Ishikawa (cell line): ENCODE results near the gene SEC16A.

ENCODE experiments used
- CEBPB ChIP-seq: IDR thresholded peaks from 2 replicates; pipeline ENCODE4 v1.6.1; 2012
- CREB1 ChIP-seq: IDR thresholded peaks from 2 replicates; pipeline ENCODE4 v1.6.1; 2012; ENCODE audit warnings: low read depth
- EGR1 ChIP-seq: IDR thresholded peaks from 2 replicates; pipeline ENCODE4 v1.6.1; 2012
- EP300 ChIP-seq: IDR thresholded peaks from 2 replicates; pipeline ENCODE4 v1.6.1; 2012; ENCODE audit warnings: borderline replicate concordance
- FOXM1 ChIP-seq: IDR thresholded peaks from 2 replicates; pipeline ENCODE4 v1.6.1; 2012; ENCODE audit warnings: low read depth, borderline replicate concordance
- NFIC ChIP-seq: IDR thresholded peaks from 2 replicates; pipeline ENCODE4 v1.6.1; 2012
- RAD21 ChIP-seq: IDR thresholded peaks from 2 replicates; pipeline ENCODE4 v1.6.1; 2012; ENCODE audit warnings: low read depth
- REST ChIP-seq: IDR thresholded peaks from 2 replicates; pipeline ENCODE4 v1.6.1; 2012; ENCODE audit warnings: low read depth, mild to moderate bottlenecking
- TAF1 ChIP-seq: IDR thresholded peaks from 2 replicates; pipeline ENCODE4 v1.6.1; 2012; ENCODE audit warnings: low read depth, mild to moderate bottlenecking
- TCF12 ChIP-seq: IDR thresholded peaks from 2 replicates; pipeline ENCODE4 v1.6.1; 2012; ENCODE audit warnings: low read depth
- TEAD4 ChIP-seq: IDR thresholded peaks from 2 replicates; pipeline ENCODE4 v1.6.1; 2012
- YY1 ChIP-seq: IDR thresholded peaks from 2 replicates; pipeline ENCODE4 v1.6.1; 2012; ENCODE audit warnings: low read depth
- ZBTB7A ChIP-seq: IDR thresholded peaks from 2 replicates; pipeline ENCODE4 v1.6.1; 2012; ENCODE audit warnings: low read depth
- TF ChIP-seq, protein P1 (sequence below): IDR thresholded peaks from 2 replicates; pipeline ENCODE4 v1.6.1; 2012
- TF ChIP-seq, protein P2 (sequence below): IDR thresholded peaks from 2 replicates; pipeline ENCODE4 v1.6.1; 2012

SEC16A gene

GRCh38 chr9:136495238-136495800, 12.5 kb upstream of the SEC16A start:
- TF ChIP-seq, protein P1, sequence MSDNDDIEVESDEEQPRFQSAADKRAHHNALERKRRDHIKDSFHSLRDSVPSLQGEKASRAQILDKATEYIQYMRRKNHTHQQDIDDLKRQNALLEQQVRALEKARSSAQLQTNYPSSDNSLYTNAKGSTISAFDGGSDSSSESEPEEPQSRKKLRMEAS = no peak
- TF ChIP-seq EGR1 (no peak), REST (no peak), TCF12 (no peak), RAD21 (no peak), TAF1 (no peak), EP300 (no peak), TEAD4 (no peak), CEBPB (no peak), ZBTB7A (no peak), YY1 (no peak), FOXM1 (no peak), NFIC (no peak), CREB1 (no peak)
- TF ChIP-seq, protein P2, sequence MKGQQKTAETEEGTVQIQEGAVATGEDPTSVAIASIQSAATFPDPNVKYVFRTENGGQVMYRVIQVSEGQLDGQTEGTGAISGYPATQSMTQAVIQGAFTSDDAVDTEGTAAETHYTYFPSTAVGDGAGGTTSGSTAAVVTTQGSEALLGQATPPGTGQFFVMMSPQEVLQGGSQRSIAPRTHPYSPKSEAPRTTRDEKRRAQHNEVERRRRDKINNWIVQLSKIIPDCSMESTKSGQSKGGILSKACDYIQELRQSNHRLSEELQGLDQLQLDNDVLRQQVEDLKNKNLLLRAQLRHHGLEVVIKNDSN = no peak

DNA sequence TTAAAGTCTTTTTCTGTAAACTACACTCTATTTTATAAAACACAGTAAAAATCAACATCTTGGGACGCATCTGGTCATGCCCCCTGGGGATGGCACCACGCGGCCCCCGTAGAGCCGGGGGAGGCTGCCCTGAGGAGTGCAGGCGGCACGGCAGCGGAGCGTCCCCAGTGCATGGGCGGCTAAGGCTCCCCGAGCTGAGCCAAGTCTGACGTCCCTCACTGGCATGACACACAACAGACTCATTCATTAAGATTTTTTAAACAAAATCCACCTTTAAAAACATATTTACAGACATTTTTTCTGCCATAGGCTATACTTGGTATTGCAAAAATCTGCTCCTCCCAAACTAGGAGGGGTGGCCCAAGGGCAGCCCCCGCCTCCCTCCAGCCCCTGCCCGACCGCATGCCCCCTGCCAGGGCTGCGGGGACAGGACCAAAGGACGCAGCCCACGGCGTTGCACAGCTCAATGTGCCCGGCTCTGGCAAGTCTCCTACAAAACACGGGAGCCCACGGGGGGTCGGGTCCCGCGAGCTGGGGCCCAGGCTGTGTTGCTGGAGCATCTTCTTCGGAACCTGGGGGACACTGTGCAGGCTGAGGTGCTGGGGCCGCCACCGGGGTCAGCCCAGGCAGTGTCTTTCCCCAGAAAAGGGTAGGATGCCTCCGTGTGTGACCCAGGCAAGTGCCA, 11.8 kb upstream of the SEC16A start:
- TF ChIP-seq RAD21 (no peak), EGR1 (no peak), ZBTB7A (no peak), YY1 (no peak), TAF1 (no peak), CREB1 (no peak), TCF12 (no peak), CEBPB (no peak), EP300 (no peak), NFIC (no peak), FOXM1 (no peak), REST (no peak)
- TF ChIP-seq, protein P1 = no peak
- TF ChIP-seq, protein P2 = no peak

GRCh38 chr9:136494012-136494411, 11.2 kb upstream of the SEC16A start:
- TF ChIP-seq TEAD4 (no peak), TCF12 (no peak), FOXM1 (no peak), RAD21 (no peak), CREB1 (no peak), YY1 (no peak), ZBTB7A (no peak), TAF1 (no peak), REST (no peak), EGR1 (no peak)
- TF ChIP-seq, protein P1 = no peak

DNA sequence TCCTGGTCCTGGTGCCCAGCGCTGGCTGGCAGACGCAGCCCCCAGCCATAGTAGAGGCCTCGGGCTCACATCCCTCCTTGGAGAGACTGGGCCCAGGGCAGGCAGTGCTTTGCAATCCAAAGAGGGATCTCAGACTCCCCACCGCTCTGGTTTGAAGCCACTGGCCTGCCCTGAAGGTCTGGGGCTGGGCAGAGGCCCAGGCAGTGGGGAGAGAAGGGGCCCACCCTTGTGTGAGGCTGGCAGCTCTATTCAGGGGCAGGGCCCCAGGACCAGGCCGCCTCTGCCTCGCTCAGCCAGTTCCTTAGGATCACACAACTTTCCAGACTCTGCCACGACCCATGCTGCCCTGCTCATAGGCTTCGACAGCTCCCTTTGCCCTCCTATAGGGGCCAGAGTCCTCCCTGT, 10.7 kb upstream of the SEC16A start:
- no peak for TF ChIP-seq REST
- TF ChIP-seq, protein P2 = no peak
- TF ChIP-seq, protein P1 = no peak
- no peak for TF ChIP-seq ZBTB7A
- no peak for TF ChIP-seq TCF12
- TF ChIP-seq CREB1 = no peak
- no peak for TF ChIP-seq TEAD4
- no peak for TF ChIP-seq TAF1
- no peak for TF ChIP-seq YY1
- TF ChIP-seq EGR1 = no peak
- TF ChIP-seq CEBPB = no peak
- TF ChIP-seq RAD21 = no peak
- no peak for TF ChIP-seq FOXM1
- TF ChIP-seq EP300 = no peak
- no peak for TF ChIP-seq NFIC
